H1 (cell line): ENCODE data around the gene S100A6. TPM values are rescaled to one million over a fixed set of nuclear protein-coding genes. Genes with fewer than 3 reads are reported as not detected.

Experiments
- RBBP5 ChIP-seq: IDR thresholded peaks from 2 replicates; pipeline ENCODE4 v1.7.1; 2012; ENCODE audit warnings: low read depth, mild to moderate bottlenecking, inconsistent platforms, low read length, moderate library complexity, borderline replicate concordance
- SP1 ChIP-seq: IDR thresholded peaks from 2 replicates; pipeline ENCODE4 v1.6.1; 2011; ENCODE audit warnings: low read depth, low read length
- SP2 ChIP-seq: IDR thresholded peaks from 2 replicates; pipeline ENCODE4 v1.6.1; 2012; ENCODE audit warnings: mild to moderate bottlenecking, low read length, inconsistent platforms
- TBP ChIP-seq: IDR thresholded peaks from 2 replicates; pipeline ENCODE4 v1.6.1; 2011; ENCODE audit warnings: low read depth, low read length, improper control_type of control experiment
- polyA plus RNA-seq, 7 experiments: library from polyadenylated mRNA; depleted of rRNA in 3 of 7; stranded (reverse) in 5 of 7; unstranded in 2 of 7; fragments of >200 nt in 5 of 7; fragments of 200-250 nt in 2 of 7; gene quantifications; 1 replicate in 5 of 7; 2 replicates in 1 of 7; 4 replicates in 1 of 7; pipeline versions ENCODE4 v1.2.1 to v1.2.3, GENCODE V29; 2011 to 2013; ENCODE audit warnings: missing spikeins in 2 of 7, mixed read lengths in 2 of 7
- total RNA-seq: library from RNA; stranded (reverse); fragmentation: NEBNext Ultra II Directional; extraction: Animal tissue kit (Norgen Biotek cat#: 25700); gene quantifications from 2 replicates; pipeline ENCODE4 v1.2.1, GENCODE V29; 2021
- TF ChIP-seq, protein P1 (sequence below), 3 experiments: IDR thresholded peaks; 1 replicate in 2 of 3; 2 replicates in 1 of 3; pipeline versions ENCODE4 v1.5.1 to v1.6.1; 2011; ENCODE audit warnings: low read length in 3 of 3, mild to moderate bottlenecking in 3 of 3, inconsistent platforms in 2 of 3, low read depth in 1 of 3, moderate library complexity in 1 of 3; ENCODE audit not compliant: insufficient read depth in 1 of 3; ENCODE audit errors: control extremely low read depth in 1 of 3

Gene S100A6
- total and polyA plus RNA-seq, 2 of the 8 experiments (the other 6 are each of a cell fraction or from before 2014, with no cell fraction given), result 11.1 to 63.0 TPM

DNA sequence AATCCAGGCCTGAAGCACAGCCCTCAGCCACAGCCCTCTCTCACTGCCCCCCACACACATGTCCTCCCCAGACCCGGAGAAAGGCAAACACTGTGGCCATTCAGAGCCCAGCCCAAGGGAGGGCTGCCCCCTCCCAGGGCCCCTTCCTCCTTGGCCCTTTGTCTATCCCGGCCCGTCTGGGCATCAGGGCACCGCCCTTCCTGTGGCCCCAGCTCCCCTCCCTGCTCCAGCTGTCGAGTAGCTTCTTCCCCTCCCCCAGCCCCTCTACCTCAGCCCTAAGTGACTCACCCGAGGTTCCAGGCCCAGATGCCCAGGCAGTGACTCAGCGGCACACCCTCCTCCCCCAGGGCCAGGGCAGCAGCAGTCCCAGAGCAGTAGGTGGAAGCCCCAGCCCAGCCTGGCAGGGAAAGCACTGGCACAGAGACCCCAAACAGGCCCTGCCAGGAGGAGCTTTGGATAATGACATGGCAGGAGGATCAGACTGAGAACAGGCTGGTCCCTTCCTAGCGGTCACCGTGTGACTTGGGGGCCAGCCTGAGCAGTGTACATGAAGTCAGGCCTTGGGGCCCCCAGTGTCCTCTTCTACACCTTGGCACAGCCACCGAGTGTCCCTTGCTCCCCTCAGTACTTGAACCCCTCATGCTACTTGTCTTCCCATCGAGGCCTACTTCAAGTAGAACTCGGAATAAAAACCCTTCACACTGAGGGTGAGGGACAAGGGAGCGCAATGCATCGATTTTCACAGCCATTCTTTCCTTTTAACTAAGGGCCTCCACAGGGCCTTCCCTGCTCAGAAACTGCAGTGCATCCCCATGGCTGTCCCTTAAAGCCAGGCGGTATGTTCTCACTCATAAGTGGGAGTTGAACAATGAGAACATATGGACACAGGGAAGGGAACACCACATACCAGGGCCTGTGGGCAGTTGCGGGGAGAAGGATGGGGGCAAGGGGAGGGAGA is 30.9 kb upstream of the S100A6 start (continued):
- TF ChIP-seq, protein P1, sequence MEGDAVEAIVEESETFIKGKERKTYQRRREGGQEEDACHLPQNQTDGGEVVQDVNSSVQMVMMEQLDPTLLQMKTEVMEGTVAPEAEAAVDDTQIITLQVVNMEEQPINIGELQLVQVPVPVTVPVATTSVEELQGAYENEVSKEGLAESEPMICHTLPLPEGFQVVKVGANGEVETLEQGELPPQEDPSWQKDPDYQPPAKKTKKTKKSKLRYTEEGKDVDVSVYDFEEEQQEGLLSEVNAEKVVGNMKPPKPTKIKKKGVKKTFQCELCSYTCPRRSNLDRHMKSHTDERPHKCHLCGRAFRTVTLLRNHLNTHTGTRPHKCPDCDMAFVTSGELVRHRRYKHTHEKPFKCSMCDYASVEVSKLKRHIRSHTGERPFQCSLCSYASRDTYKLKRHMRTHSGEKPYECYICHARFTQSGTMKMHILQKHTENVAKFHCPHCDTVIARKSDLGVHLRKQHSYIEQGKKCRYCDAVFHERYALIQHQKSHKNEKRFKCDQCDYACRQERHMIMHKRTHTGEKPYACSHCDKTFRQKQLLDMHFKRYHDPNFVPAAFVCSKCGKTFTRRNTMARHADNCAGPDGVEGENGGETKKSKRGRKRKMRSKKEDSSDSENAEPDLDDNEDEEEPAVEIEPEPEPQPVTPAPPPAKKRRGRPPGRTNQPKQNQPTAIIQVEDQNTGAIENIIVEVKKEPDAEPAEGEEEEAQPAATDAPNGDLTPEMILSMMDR (IDR thresholded peaks at IDR 0.05; ENCODE audit: control extremely low read depth in 1 of 3, insufficient read depth in 1 of 3, low read depth in 1 of 3, low read length in 3 of 3), result no peak
- TF ChIP-seq RBBP5 (peak; percentile 30; the same call in 1 of the 2 replicates), SP1 (peak; percentile 43; the same call in 1 of the 2 replicates), TBP (peak; percentile 41; the same call in 1 of the 2 replicates), SP2 (no peak)
